Adrenal gland (tissue), 5 donors: ENCODE results near the gene ATXN1.

Source experiments
- POLR2A ChIP-seq, 2 donors: fragments of 450-650 bp; IDR thresholded peaks; one replicate each; pipeline ENCODE4 v1.6.1; 2017; ENCODE audit warnings: antibody characterized with exemption in 2 of 2, mild to moderate bottlenecking in 2 of 2, moderate library complexity in 1 of 2
- TF ChIP-seq, protein P1 (sequence below), 6 experiments: fragments of 450-650 bp in 4 of 6; fragments of 200-600 bp in 2 of 6; sonication (generic) in 1 of 6; IDR thresholded peaks; 1 replicate in 5 of 6; 2 replicates in 1 of 6; pipeline versions ENCODE4 v1.5.1 to v1.8.0; 2016 to 2021; ENCODE audit warnings: antibody characterized with exemption in 6 of 6, mild to moderate bottlenecking in 2 of 6, moderate library complexity in 1 of 6
- donor health status: DM: no; HTN: no; CAD: no.

GRCh38 chr6:16493802-16494201 is 267.5 kb downstream of the ATXN1 start:
- TF ChIP-seq, protein P1, sequence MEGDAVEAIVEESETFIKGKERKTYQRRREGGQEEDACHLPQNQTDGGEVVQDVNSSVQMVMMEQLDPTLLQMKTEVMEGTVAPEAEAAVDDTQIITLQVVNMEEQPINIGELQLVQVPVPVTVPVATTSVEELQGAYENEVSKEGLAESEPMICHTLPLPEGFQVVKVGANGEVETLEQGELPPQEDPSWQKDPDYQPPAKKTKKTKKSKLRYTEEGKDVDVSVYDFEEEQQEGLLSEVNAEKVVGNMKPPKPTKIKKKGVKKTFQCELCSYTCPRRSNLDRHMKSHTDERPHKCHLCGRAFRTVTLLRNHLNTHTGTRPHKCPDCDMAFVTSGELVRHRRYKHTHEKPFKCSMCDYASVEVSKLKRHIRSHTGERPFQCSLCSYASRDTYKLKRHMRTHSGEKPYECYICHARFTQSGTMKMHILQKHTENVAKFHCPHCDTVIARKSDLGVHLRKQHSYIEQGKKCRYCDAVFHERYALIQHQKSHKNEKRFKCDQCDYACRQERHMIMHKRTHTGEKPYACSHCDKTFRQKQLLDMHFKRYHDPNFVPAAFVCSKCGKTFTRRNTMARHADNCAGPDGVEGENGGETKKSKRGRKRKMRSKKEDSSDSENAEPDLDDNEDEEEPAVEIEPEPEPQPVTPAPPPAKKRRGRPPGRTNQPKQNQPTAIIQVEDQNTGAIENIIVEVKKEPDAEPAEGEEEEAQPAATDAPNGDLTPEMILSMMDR (IDR thresholded peaks at IDR 0.05): no peak
- no peak for TF ChIP-seq POLR2A (IDR thresholded peaks at IDR 0.05)
